K562 (cell line): ENCODE measurements around the gene IGF2BP3. TPM values are rescaled to one million over a fixed set of nuclear protein-coding genes. Genes with fewer than 3 reads are reported as not detected.

Experiments used
- ARHGAP35 ChIP-seq: fragments of 450-650 bp; IDR thresholded peaks from 2 replicates; pipeline ENCODE4 v1.6.1; 2018; ENCODE audit not compliant: partially characterized antibody
- ATF1 ChIP-seq, 2 experiments: fragments of 450-650 bp in 1 of 2; IDR thresholded peaks; 2 replicates each; pipeline ENCODE4 v1.6.1; 2016; ENCODE audit warnings: missing compliant biosample characterization in 1 of 2, missing genetic modification characterization in 1 of 2
- CBX5 ChIP-seq: IDR thresholded peaks from 2 replicates; pipeline ENCODE4 v1.6.1; 2014; ENCODE audit warnings: low read depth, borderline replicate concordance
- CTBP1 ChIP-seq: fragments of 450-650 bp; IDR thresholded peaks from 2 replicates; pipeline ENCODE4 v1.6.1; 2016; ENCODE audit warnings: borderline replicate concordance
- DACH1 ChIP-seq: fragments of 450-650 bp; IDR thresholded peaks from 2 replicates; pipeline ENCODE4 v1.6.1; 2018; ENCODE audit not compliant: partially characterized antibody
- EGR1 ChIP-seq: fragments of 450-650 bp; conservative IDR thresholded peaks from 2 replicates; pipeline ENCODE4 v1.6.1; 2017; ENCODE audit warnings: mild to moderate bottlenecking
- ESRRA ChIP-seq: fragments of 450-650 bp; IDR thresholded peaks from 2 replicates; pipeline ENCODE4 v1.6.1; 2014; ENCODE audit warnings: low read depth, mild to moderate bottlenecking, moderate library complexity, borderline replicate concordance
- FOXK1 ChIP-seq: sonication (generic); formaldehyde crosslinking; IDR thresholded peaks from 2 replicates; pipeline ENCODE4 v1.8.0; 2022; ENCODE audit warnings: missing genetic modification reagents, mild to moderate bottlenecking, borderline replicate concordance
- HCFC1 ChIP-seq: IDR thresholded peaks from 2 replicates; pipeline ENCODE4 v1.6.1; 2012; ENCODE audit warnings: low read depth, low read length, improper control_type of control experiment
- JUND ChIP-seq, 2 experiments: IDR thresholded peaks; 2 replicates in 1 of 2; 3 replicates in 1 of 2; pipeline ENCODE4 v1.6.1; 2011; ENCODE audit warnings: borderline replicate concordance in 2 of 2, low read depth in 2 of 2, low read length in 2 of 2, improper control_type of control experiment in 1 of 2, missing biosample characterization in 1 of 2, missing genetic modification characterization in 1 of 2, missing genetic modification reagents in 1 of 2
- MTA3 ChIP-seq: fragments of 450-650 bp; formaldehyde crosslinking; IDR thresholded peaks from 2 replicates; pipeline ENCODE4 v1.6.1; 2017; ENCODE audit warnings: mild to moderate bottlenecking, borderline replicate concordance
- NFYB ChIP-seq: IDR thresholded peaks from 2 replicates; pipeline ENCODE4 v1.6.1; 2011; ENCODE audit warnings: mild to moderate bottlenecking, moderate library complexity; ENCODE audit not compliant: insufficient read length; ENCODE audit errors: extremely low read depth
- PHF21A ChIP-seq: fragments of 450-650 bp; IDR thresholded peaks from 2 replicates; pipeline ENCODE4 v1.6.1; 2017; ENCODE audit warnings: low read depth, borderline replicate concordance
- RBM34 ChIP-seq: fragments of 200-400 bp; formaldehyde crosslinking; IDR thresholded peaks from 2 replicates; pipeline ENCODE4 v1.6.1; 2018; ENCODE audit warnings: low read length, borderline replicate concordance; ENCODE audit not compliant: insufficient read depth
- STAT5B ChIP-seq: fragments of 250-450 bp; sonication (Bioruptor Pico); IDR thresholded peaks from 2 replicates; pipeline ENCODE4 v1.8.0; 2021; ENCODE audit warnings: mild to moderate bottlenecking, inconsistent platforms
- TCF3 ChIP-seq: sonication (generic); formaldehyde crosslinking; IDR thresholded peaks from 2 replicates; pipeline ENCODE4 v1.4.0; 2020; ENCODE audit warnings: mild to moderate bottlenecking, missing genetic modification reagents
- XRCC3 ChIP-seq: fragments of 450-650 bp; IDR thresholded peaks from 2 replicates; pipeline ENCODE4 v1.6.1; 2017; ENCODE audit warnings: mild to moderate bottlenecking, moderate library complexity
- ZNF121 ChIP-seq: sonication (generic); formaldehyde crosslinking; conservative IDR thresholded peaks from 2 replicates; pipeline ENCODE4 v1.8.0; 2022; ENCODE audit warnings: missing genetic modification reagents
- ZNF175 ChIP-seq: fragments of 200-800 bp; sonication (Bioruptor generic); IDR thresholded peaks from 2 replicates; pipeline ENCODE4 v1.6.1; 2016; ENCODE audit warnings: low read depth, mild to moderate bottlenecking, missing genetic modification characterization, missing compliant biosample characterization
- ZNF316 ChIP-seq: fragments of 450-650 bp; IDR thresholded peaks from 2 replicates; pipeline ENCODE4 v1.6.1; 2016
- ZNF639 ChIP-seq, 2 experiments: fragments of 200-800 bp in 1 of 2; sonication (Bioruptor generic) in 1 of 2; sonication (generic) in 1 of 2; formaldehyde crosslinking in 1 of 2; IDR thresholded peaks in 1 of 2; conservative IDR thresholded peaks in 1 of 2; 2 replicates each; pipeline versions ENCODE4 v1.5.0 to v1.6.1; 2016 to 2020; ENCODE audit warnings: missing compliant biosample characterization in 1 of 2, missing genetic modification characterization in 1 of 2, missing genetic modification reagents in 1 of 2
- polyA plus RNA-seq, 8 experiments: library from polyadenylated mRNA; depleted of rRNA in 4 of 8; stranded (reverse) in 5 of 8; unstranded in 3 of 8; fragments of >200 nt; fragmentation: Nextera tagmentation in 2 of 8; fragmentation: Illumina TruSeq in 1 of 8; extraction: Ambion mirVana in 2 of 8; extraction: Trizol in 1 of 8; gene quantifications; 2 replicates each; pipeline versions ENCODE4 v1.2.1 to v1.2.3, GENCODE V29; 2011 to 2014; ENCODE audit warnings: inconsistent platforms in 1 of 8, missing spikeins in 1 of 8
- total RNA-seq, 7 experiments: library from RNA; depleted of rRNA in 6 of 7; stranded (reverse); fragments of >200 nt in 6 of 7; fragmentation: Illumina TruSeq in 2 of 7; extraction: Trizol in 2 of 7; gene quantifications; 2 replicates each; pipeline versions ENCODE4 v1.2.1 to v1.2.3, GENCODE V29; 2011 to 2021; ENCODE audit warnings: low replicate concordance in 1 of 7
- TF ChIP-seq, protein P1 (sequence below): fragments of 250-450 bp; sonication (Bioruptor Pico); IDR thresholded peaks from 2 replicates; pipeline ENCODE4 v1.9.0; 2021; ENCODE audit warnings: mild to moderate bottlenecking, inconsistent platforms
- TF ChIP-seq, protein P2 (sequence below): fragments of 250-450 bp; sonication (Bioruptor Pico); IDR thresholded peaks from 2 replicates; pipeline ENCODE4 v1.8.0; 2022; ENCODE audit warnings: inconsistent platforms
- TF ChIP-seq, protein P3 (sequence below): sonication (generic); formaldehyde crosslinking; IDR thresholded peaks from 2 replicates; pipeline ENCODE4 v1.9.0; 2022; ENCODE audit warnings: mild to moderate bottlenecking, missing genetic modification reagents

IGF2BP3 gene
- total and polyA plus RNA-seq, 9 of the 15 experiments (the other 6 are each of a cell fraction or from before 2014, with no cell fraction given): 8.4 to 88.1 (median 61.2) TPM

- TF ChIP-seq FOXK1 (CRISPR knock-in tag) (0 out of 2 replicates have a peak, but pooled peaks have one; percentile 10), CTBP1 (peak; percentile 83), TCF3 (CRISPR knock-in tag) (peak; percentile 74), XRCC3 (no peak), ATF1 (CRISPR knock-in tag; IDR thresholded peaks at IDR 0.05) (no peak), ATF1 (tag; IDR thresholded peaks at IDR 0.05) (peak; percentile 69), DACH1 (peak; percentile 56), MTA3 (0 out of 2 replicates have a peak, but pooled peaks have one; percentile 55), STAT5B (no peak), ZNF175 (CRISPR knock-in tag) (peak; percentile 58; the same call in 1 of the 2 replicates), ZNF316 (peak; percentile 96), ESRRA (peak; percentile 76; the same call in 1 of the 2 replicates), RBM34 (no peak), HCFC1 (no peak), NFYB (no peak), ZNF639 (CRISPR knock-in tag; conservative IDR thresholded peaks at IDR 0.05 in 1 of 2, IDR thresholded peaks at IDR 0.05 in 1 of 2) (peak in 1 of 2 experiments; percentile 53; a peak in 1 of 4 replicates), EGR1 (peak; percentile 44), PHF21A (no peak), JUND (IDR thresholded peaks at IDR 0.05; ENCODE audit: borderline replicate concordance, low read depth, low read length) (peak; percentile 97), JUND (tag; IDR thresholded peaks at IDR 0.05; ENCODE audit: borderline replicate concordance, low read depth, low read length) (peak; percentile 95; the same call in 2 of the 3 replicates), CBX5 (no peak), ARHGAP35 (no peak), ZNF121 (no peak)
- TF ChIP-seq, protein P1, sequence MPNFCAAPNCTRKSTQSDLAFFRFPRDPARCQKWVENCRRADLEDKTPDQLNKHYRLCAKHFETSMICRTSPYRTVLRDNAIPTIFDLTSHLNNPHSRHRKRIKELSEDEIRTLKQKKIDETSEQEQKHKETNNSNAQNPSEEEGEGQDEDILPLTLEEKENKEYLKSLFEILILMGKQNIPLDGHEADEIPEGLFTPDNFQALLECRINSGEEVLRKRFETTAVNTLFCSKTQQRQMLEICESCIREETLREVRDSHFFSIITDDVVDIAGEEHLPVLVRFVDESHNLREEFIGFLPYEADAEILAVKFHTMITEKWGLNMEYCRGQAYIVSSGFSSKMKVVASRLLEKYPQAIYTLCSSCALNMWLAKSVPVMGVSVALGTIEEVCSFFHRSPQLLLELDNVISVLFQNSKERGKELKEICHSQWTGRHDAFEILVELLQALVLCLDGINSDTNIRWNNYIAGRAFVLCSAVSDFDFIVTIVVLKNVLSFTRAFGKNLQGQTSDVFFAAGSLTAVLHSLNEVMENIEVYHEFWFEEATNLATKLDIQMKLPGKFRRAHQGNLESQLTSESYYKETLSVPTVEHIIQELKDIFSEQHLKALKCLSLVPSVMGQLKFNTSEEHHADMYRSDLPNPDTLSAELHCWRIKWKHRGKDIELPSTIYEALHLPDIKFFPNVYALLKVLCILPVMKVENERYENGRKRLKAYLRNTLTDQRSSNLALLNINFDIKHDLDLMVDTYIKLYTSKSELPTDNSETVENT (CRISPR knock-in tag): no peak
- TF ChIP-seq, protein P2, sequence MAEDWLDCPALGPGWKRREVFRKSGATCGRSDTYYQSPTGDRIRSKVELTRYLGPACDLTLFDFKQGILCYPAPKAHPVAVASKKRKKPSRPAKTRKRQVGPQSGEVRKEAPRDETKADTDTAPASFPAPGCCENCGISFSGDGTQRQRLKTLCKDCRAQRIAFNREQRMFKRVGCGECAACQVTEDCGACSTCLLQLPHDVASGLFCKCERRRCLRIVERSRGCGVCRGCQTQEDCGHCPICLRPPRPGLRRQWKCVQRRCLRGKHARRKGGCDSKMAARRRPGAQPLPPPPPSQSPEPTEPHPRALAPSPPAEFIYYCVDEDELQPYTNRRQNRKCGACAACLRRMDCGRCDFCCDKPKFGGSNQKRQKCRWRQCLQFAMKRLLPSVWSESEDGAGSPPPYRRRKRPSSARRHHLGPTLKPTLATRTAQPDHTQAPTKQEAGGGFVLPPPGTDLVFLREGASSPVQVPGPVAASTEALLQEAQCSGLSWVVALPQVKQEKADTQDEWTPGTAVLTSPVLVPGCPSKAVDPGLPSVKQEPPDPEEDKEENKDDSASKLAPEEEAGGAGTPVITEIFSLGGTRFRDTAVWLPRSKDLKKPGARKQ (CRISPR knock-in tag): no peak
- TF ChIP-seq, protein P3, sequence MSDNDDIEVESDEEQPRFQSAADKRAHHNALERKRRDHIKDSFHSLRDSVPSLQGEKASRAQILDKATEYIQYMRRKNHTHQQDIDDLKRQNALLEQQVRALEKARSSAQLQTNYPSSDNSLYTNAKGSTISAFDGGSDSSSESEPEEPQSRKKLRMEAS: peak; percentile 55; the same call in 1 of the 2 replicates
Observed at GRCh38 chr7:23273141-23273599, 197.1 kb downstream of the IGF2BP3 start (continued).
